NOMO-1 treated with DMSO at 0.1 percent for 48 hours (cell line): ENCODE data around the gene STARD10.

Experiments
- DNase-seq: peaks from one replicate; lab custom pipeline; 2025; ENCODE audit not compliant: unreplicated experiment; lab: John Stamatoyannopoulos, UW

STARD10 gene

DNA sequence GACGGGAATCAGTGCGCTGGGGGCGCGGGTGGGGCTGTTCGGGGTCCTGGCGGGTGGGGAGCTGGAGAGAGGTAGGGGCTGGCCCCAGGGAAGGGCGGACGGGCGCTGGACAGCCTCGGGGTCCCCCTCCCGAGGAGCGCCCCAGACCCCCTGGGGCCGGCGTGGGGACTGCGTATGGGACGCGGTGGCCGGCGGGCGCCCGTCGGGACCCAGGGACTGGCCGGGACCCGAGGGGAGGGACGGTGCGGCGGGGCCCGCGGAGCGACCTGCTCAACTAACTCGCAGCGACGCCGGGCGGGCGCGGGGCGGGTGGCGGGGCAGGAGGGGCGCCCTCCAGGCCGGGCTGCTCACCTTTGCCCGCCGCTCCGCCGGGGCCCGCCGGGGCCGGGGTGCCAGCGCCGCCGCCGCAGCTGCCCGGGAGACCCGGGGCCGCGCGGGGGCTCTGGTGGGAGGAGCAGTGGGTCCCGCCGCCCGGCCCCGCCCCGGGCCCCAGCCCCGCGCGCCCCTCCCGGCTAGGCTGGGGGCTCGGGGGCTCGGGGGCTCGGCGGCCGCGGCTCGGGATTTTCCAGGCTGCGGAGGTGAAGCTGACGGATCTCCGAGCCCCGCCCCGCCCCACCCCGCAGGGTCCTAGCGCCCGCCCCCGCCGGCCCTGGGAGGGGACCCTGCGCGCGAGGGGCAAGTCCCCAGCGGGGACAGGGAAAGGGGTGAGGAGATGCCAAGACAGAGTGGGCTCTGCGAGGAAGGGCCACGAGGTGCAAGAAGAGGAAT is 12.3 kb downstream of the STARD10 start:
- no peak for DNase-seq

DNA sequence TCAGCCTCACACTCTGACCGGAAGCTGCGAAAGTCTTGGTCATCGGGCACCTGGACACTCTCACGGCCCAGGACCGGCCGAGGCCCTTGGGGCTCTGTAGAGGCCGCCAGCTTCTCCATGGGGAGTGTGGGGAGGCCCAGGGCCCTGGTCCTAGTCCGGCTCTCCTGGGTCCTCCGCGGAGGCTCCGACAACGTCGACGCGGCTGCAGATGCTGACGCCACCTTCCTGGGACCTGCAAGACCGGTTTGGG is 12.9 kb downstream of the STARD10 start:
- no peak for DNase-seq

DNA sequence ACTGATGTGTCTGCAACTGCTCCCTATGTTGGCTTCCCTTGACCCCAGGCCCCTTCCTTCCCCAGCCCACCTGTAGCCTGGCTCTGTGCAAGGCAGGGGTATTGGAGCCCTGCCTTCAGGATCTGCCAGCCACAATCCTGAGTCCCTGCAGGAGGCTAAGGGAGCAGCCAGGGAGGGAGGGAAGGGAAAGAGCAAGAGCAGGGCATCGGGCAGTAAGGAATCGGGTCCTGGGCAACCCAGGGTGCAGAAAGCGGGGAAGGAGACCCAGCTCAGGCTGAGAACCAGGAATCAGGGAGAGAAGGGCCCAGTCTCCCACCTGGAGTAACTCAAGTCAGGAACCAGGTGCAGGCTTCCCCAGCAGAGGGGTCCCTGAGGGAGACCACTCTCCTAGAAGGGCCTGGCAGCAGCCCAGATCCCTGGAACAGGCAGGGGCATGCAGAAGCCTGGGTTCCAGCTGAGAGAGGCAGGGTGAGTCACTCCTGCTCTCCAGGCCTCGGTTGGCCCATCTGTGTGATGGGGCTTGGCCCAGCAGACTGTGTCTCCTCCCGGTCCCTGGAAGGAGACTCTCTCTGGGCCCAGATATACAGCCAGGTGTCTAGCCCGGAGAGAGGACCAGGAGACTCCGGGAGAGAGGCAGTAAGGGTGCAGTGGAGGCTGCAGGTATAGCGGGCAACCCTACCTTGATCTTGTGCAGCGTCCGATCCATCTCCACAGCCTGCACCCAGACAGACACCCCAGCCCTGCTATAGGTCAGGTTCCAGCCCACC is 13.4 kb downstream of the STARD10 start:
- DNase-seq, result no peak

DNA sequence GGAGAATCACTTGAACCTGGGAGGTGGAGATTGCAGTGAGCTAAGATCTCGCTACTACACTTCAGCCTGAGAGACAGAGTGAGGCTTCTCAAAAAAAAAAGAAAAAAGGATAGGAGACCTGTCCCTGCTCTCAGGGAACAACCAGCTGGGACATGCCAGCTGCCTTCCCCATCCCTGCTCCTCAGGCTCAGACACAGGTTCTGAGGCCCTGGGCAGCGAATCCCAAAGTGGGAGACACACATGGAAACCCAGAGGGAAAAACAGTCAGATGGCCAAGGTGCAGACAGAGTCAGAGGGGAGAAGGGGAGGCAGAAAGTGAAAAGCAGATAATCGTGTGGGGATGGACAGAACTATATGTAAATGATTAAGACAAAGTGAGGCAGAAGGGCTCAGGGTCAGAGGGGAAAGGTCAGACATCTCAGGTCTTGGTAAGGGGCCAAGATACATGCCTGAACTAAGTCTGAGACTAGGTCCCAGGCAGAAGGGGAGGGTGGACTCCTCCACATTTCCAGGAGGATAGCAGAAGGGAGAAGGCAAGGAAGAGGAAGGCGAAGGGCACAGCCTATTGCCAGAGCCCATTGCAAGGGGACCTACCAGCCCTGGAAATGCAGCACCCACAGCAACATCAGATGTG is 14.2 kb downstream of the STARD10 start:
- no peak for DNase-seq

DNA sequence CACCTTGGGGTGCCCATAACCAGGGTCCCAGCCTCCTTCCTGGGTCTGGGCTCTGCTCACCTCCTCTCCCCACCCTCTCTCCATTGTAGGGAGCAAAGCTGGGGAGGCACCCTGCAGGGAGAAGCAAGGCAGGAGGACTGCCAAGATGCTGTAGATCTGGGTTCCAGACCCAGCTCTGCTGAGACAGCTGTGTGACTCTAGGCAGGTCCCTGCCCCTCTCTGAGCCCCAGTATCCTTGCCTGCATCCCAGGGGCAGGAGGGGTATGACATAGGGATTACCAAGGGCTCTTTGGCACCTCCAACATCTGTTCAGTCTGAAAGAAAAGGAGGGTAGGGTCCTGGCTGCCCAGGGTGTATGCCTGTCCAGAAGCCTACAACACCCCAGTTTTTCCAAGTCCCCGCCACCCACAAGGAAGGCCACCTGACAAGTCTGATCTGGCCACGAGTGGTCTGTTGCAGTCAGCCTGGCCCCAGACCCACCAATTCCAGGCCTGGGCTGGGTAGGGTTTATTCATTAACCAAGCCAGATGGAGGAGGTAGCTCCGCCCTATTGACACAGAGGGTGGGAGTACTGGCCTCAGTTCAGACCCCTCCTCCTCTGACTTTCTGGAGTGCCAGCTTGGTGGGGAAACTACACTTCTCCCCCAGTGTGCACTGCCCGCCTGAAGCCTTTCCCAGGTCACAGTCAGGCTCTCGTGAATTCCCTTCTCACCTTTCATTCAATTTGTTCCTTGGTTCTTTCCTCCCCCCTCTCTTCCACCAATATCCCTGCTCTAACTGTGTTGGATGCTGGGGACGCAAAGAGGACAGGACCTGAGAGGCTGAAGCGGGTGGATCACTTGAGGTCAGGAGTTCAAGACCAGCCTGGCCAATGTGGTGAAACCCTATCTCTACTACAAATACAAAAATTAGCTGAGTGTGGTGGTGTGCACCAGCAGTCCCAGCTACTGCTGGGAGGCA is 15.0 kb downstream of the STARD10 start:
- DNase-seq, result no peak

DNA sequence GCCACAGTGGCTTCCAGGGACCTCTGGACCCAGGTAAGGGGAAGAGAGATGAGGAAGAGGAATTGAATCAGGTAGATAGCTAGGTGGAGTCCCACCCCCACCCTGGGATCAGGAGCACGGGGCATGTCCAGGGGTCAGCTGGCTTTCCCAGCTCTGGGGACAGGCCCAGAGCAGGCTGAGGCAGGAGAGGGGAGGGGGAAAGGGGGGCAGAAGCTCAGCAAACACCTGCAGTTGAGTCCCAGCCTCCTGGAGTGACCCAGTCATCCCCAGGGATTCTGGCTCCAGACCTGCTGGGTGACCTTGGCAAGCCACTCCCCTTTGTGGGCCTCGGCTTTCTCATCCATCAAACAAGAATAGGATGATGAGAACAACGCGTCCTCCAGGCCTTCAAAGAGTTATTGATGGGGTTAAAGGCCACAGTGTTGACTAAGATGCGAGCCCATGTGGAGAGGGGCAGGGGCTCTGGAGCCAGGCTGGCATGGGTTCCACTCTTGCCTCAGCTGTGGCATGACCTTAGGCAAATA is 16.0 kb downstream of the STARD10 start:
- DNase-seq, result no peak

DNA sequence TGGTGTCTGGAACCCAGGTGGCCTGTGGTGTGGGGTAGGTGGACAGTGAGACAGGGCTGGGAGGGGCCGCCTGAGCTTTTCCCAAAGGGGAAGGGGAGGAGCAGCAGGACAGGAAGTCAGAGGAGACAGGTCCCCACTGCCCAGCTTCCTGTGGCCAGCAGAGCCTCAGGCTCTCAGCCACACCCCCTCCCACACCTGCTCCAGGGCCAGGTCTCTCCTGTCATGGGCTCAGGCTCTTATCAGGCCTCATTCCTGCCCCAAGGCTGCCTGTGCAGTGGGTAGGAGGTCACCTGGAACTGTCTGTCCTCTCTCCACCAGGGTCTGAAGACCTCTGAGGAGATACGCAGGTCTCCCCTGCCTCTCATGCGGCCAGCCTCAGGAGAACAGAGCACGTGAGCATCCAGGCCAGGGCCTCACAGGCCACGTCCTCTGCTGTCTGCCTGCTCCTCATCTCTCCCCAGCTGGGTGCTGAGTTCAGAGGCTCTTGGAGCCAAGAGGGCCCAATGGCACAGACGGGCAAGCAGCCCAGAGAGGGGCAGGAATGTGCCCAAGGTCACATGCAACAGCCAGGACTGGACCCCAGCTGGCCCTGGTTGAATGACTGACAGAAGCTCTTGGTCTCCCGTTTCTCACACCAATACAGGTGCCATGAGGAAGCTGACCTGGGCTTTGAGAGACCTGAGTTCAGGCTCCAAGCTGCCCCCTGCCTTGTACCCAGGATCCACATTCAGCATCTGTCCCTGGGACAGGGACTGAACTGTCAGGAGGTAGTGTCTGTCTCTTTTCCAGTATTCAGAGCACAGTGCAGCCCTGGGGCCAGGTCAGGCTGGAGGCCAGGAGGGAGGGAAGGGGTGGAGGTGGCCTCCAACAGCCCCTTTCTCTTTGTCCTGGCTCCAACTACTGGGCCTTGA is 16.7 kb downstream of the STARD10 start:
- DNase-seq, result no peak

DNA sequence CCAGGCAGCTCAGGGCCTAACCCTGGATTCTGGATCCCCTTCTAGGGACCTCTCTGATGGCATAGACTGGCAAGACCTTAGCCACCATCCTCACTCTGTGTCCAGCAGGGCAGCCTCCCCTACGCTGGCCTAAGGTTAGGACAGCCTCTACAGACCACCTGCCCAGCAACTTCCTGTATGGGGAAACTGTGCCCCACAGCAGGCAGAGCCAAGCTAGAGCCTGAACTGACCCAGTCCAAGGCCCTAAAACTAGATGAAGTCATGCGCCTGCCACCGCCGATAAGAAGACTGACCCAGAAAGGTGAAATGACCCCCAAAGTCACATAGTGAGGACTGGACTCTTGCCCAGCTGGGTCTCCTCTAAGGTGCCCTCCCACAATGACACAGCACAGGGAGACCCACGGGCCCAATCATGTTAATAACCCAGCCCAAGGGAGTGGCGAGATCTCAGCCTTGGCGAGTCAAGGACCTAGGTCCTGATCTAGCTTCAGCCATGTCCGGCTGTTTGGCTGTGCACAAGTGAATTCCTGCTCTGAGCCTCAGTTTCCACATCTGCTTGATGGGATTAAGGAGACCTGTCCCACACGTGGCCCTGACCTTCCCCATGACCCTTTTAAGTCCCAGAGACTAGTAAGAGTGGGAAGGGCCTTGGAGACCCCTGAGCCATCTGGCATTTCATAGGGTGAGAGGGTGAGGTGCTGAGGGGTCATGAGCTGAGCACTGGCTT is 17.6 kb downstream of the STARD10 start:
- no peak for DNase-seq

DNA sequence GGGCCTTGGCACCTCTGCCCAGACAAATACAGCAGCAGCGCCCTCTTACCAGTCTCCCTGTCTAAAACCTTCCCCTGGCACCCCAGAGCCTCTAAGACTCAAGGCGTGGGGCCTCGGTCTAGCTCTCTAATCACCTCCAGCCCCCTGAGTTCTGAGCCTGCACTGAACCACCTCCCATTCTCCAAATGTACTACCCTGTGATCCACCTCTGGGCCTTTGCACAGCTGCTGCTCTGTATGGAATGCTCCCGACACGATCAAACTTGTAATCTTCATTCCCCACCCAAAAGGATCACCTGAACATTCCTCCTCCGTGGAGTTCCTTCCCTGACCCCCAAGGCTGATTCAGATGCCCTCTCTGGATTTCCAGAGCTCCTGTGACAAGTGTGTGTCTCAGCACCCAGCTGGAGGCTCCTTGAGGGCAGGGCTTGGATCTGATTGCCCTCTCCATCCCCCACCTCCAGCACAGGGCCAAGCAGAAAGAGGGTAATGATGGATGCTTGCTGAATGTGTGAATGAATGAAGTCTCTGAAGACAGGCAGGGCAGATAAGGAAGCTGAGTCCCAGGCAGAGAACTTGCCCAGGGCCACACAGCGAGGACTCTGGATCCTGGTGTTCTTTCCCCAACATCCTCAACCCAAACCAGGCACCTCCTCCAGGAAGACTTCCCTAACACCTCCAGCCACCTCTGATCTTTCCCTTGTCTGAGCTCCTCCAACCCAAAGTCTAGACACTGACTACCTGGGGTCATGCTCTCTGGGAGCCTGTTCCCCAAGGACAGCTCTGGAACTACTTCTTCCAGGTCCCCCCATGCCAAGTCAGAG is 18.3 kb downstream of the STARD10 start:
- DNase-seq, result no peak

DNA sequence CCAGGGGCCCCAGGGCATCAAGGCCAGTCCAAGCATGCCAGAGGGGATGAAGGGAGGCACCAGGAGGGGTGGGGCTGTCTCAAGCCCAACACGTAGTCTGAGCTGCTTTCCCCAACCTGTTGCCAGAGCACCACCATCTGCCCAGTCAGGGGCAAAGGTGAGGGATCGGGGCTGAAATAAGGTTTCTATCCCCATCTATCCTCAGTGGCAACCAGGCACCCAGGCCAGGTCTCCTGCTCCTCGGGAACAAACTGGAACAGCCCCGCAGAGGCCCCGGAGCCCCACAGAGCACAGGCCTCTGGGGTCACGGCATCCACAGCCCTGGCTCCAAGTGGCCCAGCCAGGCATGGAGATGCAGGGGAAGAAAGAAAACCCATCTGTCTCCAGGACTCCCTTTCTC is 19.3 kb downstream of the STARD10 start:
- no peak for DNase-seq

DNA sequence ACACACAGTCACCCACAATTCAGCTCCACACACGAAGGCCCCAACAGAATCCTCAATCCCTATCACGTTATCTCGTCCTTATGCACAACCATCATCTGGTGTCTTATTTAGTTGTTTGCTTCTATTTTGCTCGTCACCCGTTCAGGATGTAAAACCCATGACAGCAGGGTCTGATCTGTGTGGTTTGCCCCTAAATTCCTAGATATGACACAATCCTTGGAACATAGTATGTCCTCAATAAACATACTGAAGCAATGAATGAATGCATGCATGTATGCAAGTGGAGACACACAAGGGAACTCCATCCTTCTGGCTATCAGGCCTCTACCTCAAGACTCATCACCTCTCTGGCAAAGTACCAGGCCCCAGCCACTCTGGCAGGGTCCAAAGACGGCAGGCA is 20.2 kb downstream of the STARD10 start:
- no peak for DNase-seq

DNA sequence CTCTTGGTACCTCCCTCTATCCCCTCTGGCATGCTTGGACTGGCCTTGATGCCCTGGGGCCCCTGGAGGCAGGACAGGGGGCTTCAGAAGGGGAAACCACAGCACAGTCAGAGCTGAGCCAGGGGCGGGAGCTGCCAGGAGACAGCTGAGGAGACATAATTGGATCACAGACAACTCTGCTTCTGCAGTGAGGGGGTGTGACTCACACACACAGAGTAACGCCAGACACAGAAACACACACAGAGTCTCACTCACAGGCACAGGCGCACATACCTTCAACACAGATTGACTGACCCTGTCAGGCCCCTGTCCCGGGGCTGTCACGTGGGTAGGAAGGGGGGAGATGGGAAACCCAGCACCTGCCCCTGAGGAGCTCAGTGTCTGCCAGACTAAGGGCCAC is 20.6 kb downstream of the STARD10 start:
- no peak for DNase-seq

DNA sequence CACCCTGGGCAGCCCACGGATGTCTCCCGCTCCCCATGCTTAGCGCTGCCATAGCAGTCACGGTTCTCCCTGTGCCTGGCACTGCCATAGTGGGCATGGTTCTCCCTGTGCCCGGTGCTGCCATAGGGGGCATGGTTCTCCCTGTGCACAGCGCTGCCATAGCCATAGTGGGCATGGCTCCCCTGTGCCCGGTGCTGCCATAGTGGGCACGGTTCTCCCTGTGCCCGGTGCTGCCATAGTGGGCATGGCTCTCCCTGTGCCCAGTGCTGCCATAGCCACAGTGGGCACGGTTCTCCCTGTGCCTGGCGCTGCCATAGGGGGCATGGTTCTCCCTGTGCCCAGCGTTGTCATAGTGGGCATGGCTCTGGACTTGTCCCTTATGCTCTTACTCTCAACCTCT is 21.8 kb downstream of the STARD10 start:
- no peak for DNase-seq

DNA sequence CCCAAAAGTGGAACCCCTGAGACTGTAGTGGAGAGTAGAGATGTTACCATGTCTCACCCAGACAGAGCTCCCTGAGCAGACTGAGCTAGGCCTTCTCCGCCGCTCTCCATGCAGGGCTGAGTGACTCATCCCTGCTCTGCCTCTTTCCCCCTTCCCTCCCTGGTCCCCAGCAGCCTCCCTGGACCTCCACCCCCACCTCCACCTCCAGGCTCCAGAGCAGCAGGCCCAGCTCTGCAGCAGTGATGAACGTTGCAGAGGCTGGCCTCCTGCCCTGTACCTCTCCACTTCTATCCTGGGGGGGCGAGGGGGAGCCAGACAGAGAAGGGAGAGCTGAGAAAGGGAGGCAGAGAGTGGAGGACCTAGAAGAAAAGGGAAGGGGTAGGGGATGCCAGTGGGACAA is 22.3 kb downstream of the STARD10 start:
- no peak for DNase-seq

DNA sequence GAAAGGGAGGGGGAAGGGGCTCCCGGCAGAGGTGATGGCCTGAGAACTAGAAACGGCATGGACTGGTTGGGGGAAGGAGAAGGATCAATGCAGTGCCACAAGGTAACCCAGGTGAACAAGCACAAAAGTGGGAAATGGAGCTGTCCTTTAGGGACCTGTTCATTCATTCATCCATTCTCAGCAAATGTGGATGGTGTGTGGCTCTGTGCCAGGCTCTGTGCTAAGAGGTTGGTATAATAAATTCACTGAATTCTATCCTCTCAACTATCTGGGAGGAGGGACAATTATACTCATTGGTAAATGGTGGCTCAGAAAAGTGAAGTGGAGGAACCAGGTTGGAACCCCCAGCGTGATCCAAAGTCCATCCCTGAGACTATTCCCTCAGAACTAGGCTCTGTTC is 23.0 kb downstream of the STARD10 start:
- no peak for DNase-seq

DNA sequence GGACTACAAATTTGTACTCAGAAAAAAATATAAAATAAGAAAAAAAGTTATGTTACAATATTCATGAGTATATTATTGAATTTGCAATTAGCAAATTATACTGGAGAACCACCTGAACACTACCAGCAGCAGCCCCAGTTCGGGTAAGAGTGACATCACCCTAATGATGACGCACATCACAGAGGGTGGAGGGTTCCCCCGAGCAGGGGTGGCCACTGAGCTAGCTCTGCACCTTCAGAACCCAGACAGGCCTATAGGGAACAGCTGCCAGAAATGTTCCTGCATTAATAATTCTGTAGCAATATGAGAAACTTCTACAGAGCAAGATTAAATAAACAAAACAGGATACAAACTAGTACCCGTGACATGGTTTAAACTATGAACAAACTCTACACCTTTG is 24.2 kb downstream of the STARD10 start:
- DNase-seq, result no peak

DNA sequence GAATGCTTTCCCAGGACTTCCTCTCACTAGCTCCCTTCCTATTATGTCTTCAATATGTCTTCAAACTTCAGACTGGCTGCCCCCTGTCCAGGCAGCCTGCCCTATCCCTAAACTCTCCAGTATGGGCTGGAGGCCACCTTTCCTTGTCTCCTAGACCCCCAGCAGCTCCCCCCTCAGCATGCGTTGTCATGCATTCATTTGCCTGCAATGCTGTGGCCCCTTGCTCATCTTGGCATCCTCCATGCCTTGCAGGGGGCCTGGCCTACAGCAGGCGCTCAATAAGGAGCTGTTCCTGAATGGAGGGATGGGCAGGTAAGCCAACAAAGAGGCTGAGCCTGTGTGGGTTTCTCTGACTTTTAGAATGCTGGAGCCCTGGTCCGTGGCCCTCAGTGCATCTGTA is 25.3 kb downstream of the STARD10 start:
- no peak for DNase-seq

DNA sequence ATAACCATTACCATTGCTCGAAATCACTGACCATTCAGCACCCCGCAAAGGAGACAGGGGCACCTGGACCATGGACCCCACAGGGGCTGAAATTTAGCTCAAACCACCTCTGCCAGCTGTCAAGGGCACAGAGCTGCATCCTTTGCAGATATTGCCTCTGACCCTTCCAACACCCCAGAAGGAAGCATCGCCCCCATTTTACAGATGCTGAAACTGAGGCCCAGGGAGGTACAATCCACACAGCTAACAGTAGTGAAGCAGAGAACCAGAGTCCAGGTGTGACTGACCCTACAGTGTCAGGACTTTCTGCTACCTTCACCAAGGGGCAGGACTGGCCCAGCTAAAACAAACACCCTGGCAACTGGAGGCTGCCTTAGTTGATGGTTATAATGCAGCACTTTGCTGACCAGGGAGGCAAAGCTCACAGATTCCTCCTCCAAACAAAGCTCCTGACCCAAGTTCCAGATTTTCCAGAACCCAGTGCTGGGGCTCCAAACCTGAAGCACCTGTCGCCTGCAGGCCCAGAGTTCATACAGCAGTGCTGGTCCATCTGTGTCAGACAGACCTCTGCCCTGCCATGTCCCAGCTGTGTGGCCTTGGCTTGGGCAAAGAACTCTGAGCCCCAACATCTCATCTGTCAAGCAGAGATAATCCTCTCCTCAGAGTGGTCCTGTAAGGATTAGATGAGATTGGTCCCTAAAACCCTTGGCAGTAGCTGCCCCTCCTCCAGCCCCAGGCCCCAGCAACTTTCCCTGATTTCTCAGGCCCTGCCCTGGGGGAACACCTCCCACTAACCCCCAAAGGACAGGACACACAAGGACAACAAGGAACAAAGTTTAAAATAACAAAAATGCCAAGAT is 26.4 kb downstream of the STARD10 start:
- DNase-seq, result no peak
